NCI-H748 (cell line): ENCODE measurements around the gene RUBCN.

ENCODE experiments used
- DNase-seq: peaks from one replicate; lab custom pipeline; 2025; ENCODE audit not compliant: unreplicated experiment; lab: John Stamatoyannopoulos, UW

Gene RUBCN

DNA sequence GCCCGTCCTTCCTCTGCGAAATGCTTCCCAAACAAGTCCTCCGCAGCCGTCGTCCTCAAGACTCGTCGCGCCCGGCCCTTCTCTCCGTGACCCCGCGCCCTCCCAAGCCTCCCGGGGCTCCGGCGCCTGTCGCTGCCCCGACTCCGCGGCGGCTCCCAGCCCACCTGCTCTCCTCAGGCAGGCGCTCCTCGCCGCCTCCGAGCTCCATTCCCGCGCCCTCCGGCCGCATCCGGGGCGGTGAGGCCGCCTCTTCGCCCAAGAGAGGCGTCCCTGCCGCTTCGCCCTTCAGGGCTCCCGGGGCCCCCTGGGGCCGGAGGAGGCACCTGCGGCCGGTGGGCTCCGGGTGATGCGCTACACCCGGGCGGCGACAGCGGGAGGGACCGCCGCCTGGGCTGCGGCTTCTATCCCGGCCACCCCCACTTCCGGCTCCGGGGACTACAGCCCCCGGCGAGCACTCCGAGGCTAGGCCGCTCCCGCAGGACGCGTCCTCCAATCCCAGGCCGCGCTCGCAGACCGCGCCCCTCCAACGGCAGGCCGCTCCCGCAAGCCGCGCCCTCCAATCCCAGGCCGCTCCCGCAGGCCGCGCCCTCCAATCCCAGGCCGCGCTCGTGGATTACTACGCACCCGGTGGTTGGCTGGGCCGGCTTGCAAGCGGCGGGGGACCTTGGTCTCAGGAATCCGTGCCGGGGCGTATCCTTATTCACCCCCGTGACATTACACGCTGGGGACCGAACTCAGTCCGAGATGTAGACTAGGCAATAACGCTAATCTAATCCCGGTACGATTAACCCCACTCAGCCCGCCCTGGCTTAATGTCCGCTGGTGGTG, at the start of gene RUBCN:
Gene RUBCN (minus strand): TSS at position 414 of the 828 bp plus-strand sequence. CDS start 185 bp downstream, at position 229.
- peak; percentile 95 for DNase-seq

DNA sequence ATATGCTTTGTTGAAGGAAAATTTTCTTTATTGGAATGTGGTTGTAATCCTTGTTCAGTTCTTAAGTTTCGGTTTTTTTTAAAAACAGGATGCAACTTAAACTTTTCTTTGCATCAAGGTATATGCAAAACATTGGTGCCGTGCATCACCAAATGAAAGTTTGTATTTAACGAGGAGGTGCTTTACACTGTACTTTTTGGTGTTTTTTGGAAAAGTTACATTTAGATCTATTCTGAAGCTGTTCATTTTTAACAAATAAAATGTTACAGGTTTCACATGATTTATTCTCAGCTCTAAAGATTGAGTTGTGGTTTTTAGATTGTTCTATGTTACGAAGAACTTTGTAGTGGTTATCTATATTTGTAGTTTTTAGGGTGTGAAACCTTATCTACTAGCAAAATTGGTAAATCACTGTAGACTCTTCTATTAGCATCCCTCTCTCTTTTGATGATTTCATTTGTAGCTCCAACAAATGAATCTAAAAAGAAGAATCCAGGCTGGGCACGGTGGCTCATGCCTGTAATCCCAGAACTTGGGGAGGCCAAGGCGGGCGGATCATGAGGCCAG, 47.4 kb upstream of the RUBCN start:
- DNase-seq = no peak

DNA sequence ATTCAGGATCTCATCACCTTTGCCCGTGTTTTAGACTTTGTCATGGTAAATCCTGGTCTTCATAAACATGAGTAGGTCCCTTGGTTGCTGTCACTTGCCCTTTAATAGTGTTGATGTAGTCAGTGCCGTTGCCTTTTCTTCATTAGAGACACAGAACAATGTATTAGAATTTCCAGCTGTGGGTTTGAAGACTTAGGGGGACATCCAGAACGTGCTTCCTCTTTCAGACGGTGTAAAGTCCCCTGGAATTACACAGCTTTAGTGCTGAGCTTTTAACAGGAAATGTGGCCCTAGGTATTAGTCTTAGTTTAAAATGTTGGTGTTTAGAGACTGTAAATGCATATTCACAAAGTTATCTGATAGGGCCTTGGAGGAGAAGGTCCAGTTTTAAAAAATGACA, 45.5 kb upstream of the RUBCN start:
- DNase-seq = no peak

DNA sequence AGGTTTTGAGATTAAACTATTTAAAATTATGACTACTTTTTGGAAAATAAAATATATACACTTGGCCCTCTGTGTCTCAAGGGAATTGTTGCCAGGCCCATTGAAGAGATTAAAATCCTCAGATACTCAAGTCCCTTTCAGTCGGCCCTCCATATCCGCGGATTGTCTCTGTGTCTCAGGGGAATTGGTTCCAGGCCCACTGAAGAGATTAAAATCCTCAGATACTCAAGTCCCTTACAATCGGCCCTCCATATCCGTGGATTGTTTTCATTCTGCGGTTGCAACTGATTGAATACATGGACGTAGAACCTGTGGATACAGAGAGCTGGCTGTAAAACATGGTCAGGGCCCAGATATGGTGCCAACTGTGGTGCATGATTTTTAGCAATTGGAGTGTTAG, 38.6 kb upstream of the RUBCN start:
- DNase-seq = no peak

DNA sequence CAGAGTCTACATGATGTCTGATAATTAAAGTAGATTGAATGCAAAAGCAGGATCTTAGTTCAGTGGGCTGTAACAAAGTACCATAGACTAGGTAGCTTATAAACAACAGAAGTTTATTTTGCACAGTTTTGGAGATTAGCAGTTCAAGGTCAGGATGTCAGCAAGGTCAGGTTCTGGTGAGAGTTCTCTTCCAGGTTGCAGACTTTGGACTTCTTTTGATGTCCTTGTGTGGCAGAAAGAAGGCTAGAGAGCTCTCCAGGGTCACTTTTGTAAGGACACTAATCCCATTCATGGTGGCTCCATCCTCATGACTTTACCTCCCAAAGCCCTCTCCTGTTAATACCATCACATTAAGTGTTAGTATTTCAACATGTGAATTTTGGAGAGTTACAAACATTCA, 25.1 kb upstream of the RUBCN start:
- no peak for DNase-seq

DNA sequence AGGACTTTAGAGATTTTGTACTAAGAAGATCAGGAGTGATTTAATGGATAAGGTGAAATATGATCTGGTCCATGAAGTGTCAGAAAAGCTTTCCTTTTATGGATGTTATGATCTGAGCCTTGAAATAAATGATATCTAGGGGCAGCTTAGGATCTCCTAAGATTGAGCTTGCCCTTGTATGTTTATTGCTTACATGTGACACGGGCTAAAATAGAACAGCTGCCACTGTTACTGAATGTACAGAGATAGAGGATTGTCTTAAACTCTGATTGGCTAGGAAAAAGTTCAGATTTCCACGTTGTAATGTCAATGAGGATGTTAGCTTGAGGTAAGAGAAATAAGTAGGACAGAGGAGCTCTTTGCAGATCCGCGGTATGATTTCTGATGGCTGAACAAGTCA, 21.8 kb upstream of the RUBCN start:
- DNase-seq = no peak

DNA sequence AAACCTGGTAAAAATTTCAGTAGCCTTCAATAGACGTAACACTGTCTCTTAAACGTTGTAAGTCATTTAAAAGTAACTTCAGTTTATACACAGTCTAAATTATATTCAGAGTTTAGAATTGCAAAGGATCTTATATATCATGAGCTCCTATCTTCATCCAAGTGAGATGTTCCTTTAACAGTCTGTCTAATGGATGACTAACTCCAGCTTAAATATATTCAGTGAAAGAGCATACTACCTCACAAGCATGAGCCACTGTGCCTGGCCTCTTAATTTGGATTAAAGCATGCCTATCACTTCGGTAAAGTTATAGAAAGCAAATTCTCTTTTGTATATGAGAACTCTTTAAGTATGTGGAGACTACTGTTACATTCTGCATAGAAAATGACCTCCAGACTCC, 20.0 kb upstream of the RUBCN start:
- no peak for DNase-seq

DNA sequence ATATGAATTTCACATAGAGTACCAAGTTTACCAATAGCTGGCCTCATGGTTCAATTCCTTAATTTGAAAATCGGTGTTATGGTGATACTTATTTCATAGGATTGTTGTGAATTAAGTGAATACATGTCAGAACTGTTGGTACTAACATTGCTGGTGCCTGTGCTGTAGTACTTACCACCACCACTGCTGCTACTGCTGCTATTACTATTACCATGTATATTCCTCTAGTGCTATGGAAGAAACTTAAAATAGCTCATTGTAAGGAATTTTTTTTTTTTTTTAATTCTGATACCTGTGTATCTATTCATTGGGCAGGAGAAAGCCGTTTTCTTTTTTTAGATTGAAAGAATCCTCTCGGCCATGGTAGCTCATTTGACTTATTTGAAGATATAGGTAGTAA, 16.6 kb upstream of the RUBCN start:
- DNase-seq = no peak

DNA sequence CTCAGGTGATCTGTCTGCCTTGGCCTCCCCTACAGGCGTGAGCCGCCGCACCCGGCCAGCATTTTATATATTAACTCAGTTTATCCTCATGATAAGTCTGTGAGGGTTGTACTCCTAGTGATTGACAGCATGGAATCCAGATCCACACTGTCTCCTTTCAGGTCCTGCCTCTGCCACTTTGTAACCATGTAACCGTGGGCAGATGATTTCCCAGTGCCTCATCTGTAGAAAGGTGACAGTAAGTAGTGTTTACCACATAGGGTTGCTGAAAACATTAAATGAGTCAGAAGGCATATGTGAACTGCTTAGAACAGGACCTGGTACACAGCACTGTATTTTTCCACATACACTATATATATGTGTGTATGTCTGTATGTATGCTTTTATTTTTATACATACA, 15.4 kb upstream of the RUBCN start:
- no peak for DNase-seq

DNA sequence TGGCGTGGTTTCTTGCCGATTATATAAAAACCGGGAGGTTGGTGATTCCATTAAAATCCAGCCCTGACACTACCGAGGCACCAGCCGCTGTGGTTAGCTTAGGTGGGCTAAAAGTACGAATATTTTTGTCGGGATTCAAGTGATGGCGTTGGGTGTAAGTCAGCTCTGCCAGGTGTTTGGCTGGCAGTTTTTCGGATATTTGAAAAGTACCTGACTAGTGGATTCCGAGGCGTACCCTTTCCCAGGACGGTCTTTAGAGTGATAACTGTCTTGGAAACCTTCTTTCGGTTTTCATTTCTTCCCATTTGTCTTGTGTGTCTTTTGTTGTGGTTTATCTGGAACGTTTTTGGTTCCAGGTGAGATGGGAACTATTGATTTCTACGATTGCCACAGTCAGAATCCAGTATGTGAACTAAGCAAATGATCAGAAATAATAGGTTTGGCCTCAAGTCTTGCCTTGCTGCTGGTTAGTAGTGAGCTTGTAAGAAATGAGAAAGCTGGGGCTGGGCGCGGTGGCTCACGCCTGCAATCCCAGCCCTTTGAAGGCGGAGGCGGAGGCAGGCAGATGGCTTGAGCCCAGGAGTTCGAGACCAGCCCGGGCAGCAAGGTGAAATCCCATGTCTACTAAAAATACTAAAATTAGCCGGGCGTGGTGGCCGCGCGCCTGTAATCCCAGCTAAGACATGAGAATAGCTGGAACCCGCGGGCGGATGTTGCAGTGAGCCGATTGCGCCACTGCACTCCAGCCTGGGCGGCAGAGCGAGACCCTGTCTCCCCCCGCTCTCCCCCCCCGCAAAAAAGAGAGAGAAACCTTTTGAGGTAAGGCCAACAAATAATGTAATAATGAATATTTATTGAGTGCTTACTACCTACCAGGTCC, 14.4 kb upstream of the RUBCN start:
- peak; percentile 21 for DNase-seq

DNA sequence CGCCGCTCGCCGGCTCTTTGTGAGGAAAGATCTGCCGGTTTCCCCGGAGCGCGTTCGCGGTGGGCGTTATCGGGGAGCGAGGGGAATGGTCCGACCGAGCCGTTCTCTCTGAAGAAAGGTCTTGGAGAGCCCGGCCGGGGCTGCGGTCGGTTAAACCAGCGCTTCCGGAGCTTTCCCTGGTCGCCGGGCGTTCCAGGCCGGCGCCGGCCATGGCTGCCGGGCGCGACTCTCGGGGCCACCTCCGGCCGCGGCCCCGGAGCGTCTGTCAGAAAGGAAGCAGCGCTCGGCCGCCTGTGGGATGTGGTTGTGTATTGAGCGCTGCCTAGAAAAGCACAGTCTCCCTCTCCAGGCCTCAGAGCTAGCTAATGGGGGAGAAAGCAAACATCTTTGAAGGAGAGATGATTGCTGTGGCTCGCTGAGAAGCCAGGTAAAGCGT, 13.7 kb upstream of the RUBCN start:
- peak; percentile 64 for DNase-seq

DNA sequence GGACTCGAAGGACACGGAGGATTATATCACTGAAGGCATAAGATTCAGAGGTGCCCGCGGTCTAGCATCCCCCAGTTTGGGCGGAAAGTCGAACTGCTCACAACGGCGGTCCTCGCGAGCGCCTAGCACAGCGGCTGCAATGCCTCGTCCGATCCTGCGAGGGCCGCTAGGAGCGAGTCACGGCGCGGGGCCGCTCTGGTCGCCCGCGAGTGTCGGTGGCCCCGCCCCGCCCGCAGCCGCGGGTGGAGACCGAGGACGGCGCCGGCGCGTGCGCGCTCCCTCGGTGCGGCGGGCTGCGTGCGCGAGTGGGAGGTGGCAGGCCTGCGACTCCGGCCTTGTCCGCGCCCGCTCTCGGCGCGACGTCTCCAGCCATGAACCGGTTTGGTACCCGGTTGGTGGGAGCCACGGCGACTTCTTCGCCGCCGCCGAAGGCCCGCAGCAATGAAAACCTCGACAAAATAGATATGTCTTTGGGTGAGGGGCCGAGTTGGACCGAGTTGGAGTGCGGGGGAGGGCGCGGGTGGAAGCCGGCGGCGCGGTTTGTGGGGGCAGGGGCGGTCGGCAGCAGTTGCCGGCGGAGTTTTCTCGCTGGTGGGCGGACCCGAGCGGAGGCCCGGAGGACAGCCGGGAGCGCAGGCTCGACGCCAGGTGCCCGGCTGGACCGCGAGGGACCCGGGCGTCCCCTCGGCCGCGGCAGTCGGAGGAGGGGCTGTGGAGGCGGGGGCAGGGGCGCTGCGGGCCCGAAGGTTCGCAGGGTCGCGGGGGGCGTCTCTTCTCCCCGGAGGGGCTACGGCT, 13.1 kb upstream of the RUBCN start, which contains the start of gene FYTTD1:
Gene FYTTD1 (plus strand): TSS at position 283 of the 795 bp plus-strand sequence. CDS start 89 bp downstream, at position 372.
- peak; percentile 88 for DNase-seq

DNA sequence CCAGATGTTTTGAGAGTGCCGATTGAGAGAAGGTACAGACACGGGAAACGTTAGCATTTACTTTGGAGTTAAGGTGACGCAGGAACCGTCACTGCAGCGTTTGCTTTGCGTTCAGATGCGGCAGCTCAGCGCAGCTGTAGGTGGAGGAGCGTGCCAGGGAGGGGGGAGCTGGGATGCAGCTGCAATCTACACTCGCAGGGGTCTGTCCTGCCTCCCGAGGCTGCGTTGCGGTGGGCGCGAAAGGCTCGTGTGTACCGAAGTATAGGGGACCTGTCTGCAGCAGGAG, 12.6 kb upstream of the RUBCN start:
- DNase-seq = peak; percentile 84

DNA sequence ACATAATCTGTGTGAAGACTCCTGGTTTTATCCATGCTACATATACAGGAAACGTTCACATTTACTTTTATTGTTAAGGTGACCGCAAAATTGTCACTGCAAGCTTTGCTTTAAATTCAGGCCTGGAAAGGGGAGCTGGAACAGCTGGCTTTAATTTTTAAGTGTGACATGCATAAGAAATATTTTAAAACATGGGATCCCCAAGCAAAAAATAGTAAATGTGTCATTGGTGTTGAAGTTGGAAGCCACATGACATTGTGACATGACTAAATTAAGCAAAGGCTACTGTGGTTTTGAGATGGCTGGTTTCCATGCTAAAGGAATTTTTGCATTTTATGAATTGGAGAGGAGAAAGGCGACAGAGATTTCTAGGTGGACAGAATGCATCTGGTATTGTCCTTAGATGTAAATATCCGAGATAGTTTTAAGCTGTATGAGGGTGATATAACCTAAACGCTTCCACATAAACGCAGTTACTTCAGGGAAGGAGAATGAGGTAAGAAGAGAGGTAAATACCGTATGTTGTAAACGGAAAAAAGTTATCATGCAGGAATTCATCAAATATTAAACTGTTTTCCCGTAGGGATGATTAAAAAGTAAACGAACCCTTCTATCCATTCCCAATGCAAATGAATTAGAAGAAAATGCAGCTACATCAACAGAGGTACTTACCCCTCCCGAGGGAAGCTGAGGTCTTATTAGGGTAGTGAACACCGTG, 12.1 kb upstream of the RUBCN start:
- no peak for DNase-seq

DNA sequence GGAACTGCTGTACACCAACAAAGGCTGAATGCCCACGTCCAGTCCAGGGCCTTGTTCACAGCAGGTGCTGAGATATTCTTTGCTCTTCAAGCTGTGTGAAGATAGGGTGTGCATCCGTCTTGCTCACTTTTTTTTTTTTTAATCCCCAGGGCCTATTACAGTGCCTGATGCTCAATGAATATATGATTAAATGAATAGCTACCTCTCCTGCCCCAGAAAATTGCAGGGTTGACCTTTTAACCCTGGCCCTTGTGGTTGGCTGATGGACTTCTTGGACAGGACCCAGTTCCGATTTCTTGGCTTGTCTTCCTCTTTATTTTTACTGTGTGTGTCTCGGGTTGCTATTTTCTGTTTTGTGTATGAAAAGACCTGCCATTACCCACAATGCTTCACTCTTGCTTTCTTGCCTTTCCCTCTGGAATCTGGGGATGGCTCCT, 10.1 kb upstream of the RUBCN start:
- no peak for DNase-seq

DNA sequence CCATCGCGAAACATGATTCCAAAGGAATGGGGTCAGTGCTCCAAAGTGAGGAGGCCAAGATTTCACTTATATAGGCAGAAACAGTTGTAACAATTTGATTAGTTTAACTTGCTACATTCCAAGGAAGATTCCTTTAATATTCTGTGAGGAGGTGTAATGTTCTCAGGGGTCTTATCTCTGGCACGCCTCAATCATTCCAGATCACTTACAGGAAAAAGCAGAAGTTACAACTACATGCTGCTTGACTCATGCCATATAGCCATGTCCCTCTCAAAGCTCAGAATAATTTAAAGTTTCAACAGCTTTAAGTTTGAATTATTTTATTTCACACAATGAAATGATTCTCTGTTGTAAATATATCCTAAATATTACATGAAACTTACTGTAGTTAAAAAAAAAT, 9.5 kb upstream of the RUBCN start:
- DNase-seq = no peak

DNA sequence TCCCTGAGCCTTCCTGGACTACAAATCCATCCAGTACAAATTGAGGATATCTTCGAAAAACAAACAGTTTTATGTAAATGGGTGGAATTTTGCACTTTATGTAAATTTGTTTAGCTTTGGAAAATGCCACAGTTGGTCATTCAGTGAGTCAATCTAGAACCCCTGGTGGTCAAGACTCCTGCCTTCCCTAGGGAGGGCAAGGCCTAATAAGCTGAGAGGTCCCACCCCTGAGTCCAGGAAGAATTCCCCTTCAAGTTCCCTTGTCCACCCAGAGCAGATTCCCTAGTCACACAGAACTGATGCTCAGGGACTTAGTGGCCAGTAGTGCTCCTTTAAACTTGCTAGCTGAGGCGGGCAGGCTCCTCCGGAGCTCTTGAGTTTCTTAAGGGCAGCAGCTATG, 6.1 kb upstream of the RUBCN start:
- DNase-seq = no peak

DNA sequence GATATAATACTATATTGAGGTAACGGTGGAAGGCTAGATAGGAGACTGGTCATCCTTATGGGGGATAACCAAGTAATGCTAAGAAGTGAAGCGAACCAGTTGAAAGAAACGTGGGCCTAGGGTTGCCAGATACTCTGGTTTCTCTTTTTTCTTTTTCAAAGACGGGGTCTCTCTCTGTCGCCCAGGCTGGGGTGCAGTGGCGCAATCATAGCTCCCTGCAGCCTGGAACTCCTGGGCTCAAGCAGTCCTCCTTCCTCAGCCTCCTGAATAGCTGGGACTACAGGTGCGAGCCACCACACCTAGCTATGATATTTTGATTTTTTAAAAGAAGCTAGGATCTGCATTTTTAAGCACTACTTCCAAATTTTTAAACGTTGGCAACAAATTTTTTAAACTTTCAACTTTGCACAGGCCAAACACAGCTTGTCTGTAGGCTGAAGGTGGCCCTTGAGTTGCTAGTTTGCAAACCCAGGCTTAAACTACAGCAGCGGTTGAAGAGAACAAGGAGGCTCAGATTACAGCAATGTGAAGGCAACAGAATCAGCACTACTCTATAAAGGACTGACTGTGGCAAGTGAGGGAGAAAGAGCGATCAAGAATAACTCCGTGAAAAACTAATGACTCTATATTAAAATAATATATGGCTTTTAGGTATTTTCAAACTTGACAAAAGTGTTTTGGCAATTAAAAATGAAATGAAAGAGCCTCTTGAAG, 1.2 kb upstream of the RUBCN start:
- DNase-seq = no peak

DNA sequence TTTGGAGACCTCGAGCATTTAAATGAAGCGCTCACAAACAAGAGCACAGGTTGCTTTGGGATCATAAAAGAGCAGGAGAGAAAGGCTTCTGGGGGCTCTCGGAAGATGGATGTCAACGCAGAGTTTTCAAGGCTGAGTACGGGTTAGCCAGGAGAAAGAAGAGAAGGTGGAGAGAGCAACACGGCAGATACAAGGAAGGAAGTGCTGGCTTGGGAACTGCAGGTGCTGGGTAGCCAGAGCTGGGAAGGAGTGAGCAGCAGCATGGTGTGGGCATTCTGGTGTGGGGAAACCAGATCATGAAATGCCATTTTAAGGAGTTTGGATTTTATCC, 580 bp upstream of the RUBCN start:
- peak; percentile 39 for DNase-seq

DNA sequence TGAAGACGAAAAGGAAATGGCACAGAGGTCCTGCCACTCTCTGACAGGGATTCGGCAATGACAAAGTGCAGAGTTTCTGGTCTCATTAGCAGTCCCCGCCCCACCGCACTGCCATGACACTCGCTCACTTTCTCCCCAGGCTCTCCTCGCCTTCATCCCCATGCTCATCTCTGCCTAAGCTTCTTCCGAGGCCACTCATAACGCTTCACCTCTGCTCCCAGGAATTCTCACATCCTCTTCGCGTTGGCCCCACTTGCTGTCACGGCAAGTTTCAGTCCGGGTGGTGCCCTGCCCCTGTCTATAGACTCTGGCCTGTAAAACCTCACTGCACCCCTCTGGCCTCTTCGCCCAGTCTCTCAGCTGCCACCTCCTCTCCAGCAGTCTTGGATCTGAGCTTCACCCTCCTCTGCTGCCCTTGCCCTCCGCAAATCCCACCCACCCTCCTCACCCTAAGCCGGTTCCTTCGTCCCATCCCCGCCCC, 654 bp downstream of the RUBCN start:
- peak; percentile 18 for DNase-seq
